Upper lobe of right lung (tissue), 1 donor: Measurements from ENCODE around the gene BCL3. TPM values are rescaled to one million over a fixed set of nuclear protein-coding genes. Genes with fewer than 3 reads are reported as not detected.

Source experiments
- ATAC-seq: fragments of 200-7000 bp; cut with Tn5 transposase; one replicate; pipeline ENCODE4 v1.9.1; 2020; ENCODE audit warnings: mild to moderate bottlenecking, moderate library complexity
- DNase-seq: peaks from one replicate; pipeline ENCODE4 v3.0.0-alpha.2; 2020
- H3K27ac ChIP-seq: fragments of 200-600 bp; one replicate; pipeline ENCODE4 v1.8.0; 2022
- H3K27me3 ChIP-seq: fragments of 200-600 bp; one replicate; pipeline ENCODE4 v1.8.0; 2022; ENCODE audit warnings: mild to moderate bottlenecking
- H3K36me3 ChIP-seq: fragments of 200-600 bp; one replicate; pipeline ENCODE4 v1.8.0; 2022
- H3K4me1 ChIP-seq: fragments of 200-600 bp; one replicate; pipeline ENCODE4 v1.8.0; 2022
- H3K4me3 ChIP-seq: fragments of 200-600 bp; one replicate; pipeline ENCODE4 v1.8.0; 2022; ENCODE audit warnings: mild to moderate bottlenecking
- H3K9me3 ChIP-seq: fragments of 200-600 bp; one replicate; pipeline ENCODE4 v1.8.0; 2022
- CTCF ChIP-seq: fragments of 200-600 bp; IDR thresholded peaks from one replicate; pipeline ENCODE4 v1.8.0; 2022; ENCODE audit warnings: antibody characterized with exemption
- intact Hi-C: fragments of 100-400 bp; cut with DNase I; formaldehyde crosslinking; loops from one replicate; pipeline ENCODE4 v1.11.0; 2022
- total RNA-seq: library from RNA; stranded (reverse); fragmentation: NEBNext Ultra II Directional; extraction: Animal tissue kit (Norgen Biotek cat#: 25700); gene quantifications from one replicate; pipeline ENCODE4 v1.2.1, GENCODE V29; 2021
- donor health status: DM: no; HTN: yes; CAD: no; lungs with severe emphysema.

The BCL3 gene
- total RNA-seq, 1 donor from 2014 or later, result 87.4 TPM

GRCh38 chr19:44746616-44746945 lies 1.9 kb upstream of the BCL3 start:
- Histone ChIP-seq H3K27ac (peak overlapping the region; percentile 93), H3K4me1 (peaks cover 71% of the 10 kb centered on the region), H3K36me3 (peaks cover 7% of the 10 kb centered on the region), H3K4me3 (no peak overlapping the region), H3K27me3 (no peaks in the 10 kb centered on the region), H3K9me3 (no peaks in the 10 kb centered on the region)
- intact Hi-C loops, result no loop called here
- ATAC-seq (no peak), DNase-seq (no peak)
- TF ChIP-seq CTCF, result no peak

- intact Hi-C loops, result no loop called here
- no peak for TF ChIP-seq CTCF
- Histone ChIP-seq H3K27me3 (no peaks in the 10 kb centered on the region), H3K36me3 (peaks cover 12% of the 10 kb centered on the region), H3K4me1 (peaks cover 69% of the 10 kb centered on the region), H3K9me3 (no peaks in the 10 kb centered on the region), H3K27ac (peak overlapping the region; percentile 93), H3K4me3 (peak overlapping the region; percentile 75)
- peak; percentile 96 for DNase-seq
- ATAC-seq, result peak; percentile 92
Measured at GRCh38 chr19:44746946-44747738, 1.4 kb upstream of the BCL3 start.

GRCh38 chr19:44747739-44748425 lies 626 bp upstream of the BCL3 start:
- no peak for TF ChIP-seq CTCF
- peak; percentile 51 for ATAC-seq

GRCh38 chr19:44749292-44749691 lies 784 bp downstream of the BCL3 start:
- no peak for TF ChIP-seq CTCF
- H3K4me3 ChIP-seq, result peak overlapping the region; percentile 75
- peak overlapping the region; percentile 93 for H3K27ac ChIP-seq
- H3K27me3 ChIP-seq, result no peaks in the 10 kb centered on the region
- DNase-seq (no peak), ATAC-seq (no peak)
- peaks cover 20% of the 10 kb centered on the region for H3K36me3 ChIP-seq
- peaks cover 60% of the 10 kb centered on the region for H3K4me1 ChIP-seq
- no peaks in the 10 kb centered on the region for H3K9me3 ChIP-seq
- intact Hi-C loops, result no loop called here

More at GRCh38 chr19:44747739-44748425, 626 bp upstream of the BCL3 start:
- DNase-seq, result peak; percentile 89
- Histone ChIP-seq H3K4me1 (peaks cover 69% of the 10 kb centered on the region), H3K36me3 (peaks cover 20% of the 10 kb centered on the region), H3K4me3 (peak overlapping the region; percentile 75), H3K9me3 (no peaks in the 10 kb centered on the region), H3K27ac (peak overlapping the region; percentile 93), H3K27me3 (no peaks in the 10 kb centered on the region)
- intact Hi-C loops, result no loop called here

GRCh38 chr19:44749994-44750393 lies 1.5 kb downstream of the BCL3 start:
- no peak for TF ChIP-seq CTCF
- H3K27me3 ChIP-seq, result no peaks in the 10 kb centered on the region
- H3K9me3 ChIP-seq, result no peaks in the 10 kb centered on the region
- peaks cover 59% of the 10 kb centered on the region for H3K4me1 ChIP-seq
- intact Hi-C loops, result no loop called here
- H3K4me3 ChIP-seq, result peak overlapping the region; percentile 75
- peak overlapping the region; percentile 93 for H3K27ac ChIP-seq
- ATAC-seq, result no peak
- DNase-seq, result no peak
- peaks cover 20% of the 10 kb centered on the region for H3K36me3 ChIP-seq
